ENCODE results near the gene GLS2. TPM values are rescaled to one million over a fixed set of nuclear protein-coding genes. Genes with fewer than 3 reads are reported as not detected.

GLS2 gene
- total and polyA plus RNA-seq, 9 of the 15 experiments (the other 6 are each of a cell fraction or from before 2014, with no cell fraction given): 0.11 TPM; not detected in 8

- TF ChIP-seq ZNF277 (CRISPR knock-in tag; IDR thresholded peaks at IDR 0.05; ENCODE audit: borderline replicate concordance): no peak
- no peak for TF ChIP-seq ZBTB49 (CRISPR knock-in tag; IDR thresholded peaks at IDR 0.05; ENCODE audit: borderline replicate concordance)
- no peak for TF ChIP-seq BHLHE40 (IDR thresholded peaks at IDR 0.05; ENCODE audit: low read length)
- TF ChIP-seq MBD1 (CRISPR knock-in tag; IDR thresholded peaks at IDR 0.05): no peak
- no peak for TF ChIP-seq NR1H2 (CRISPR knock-in tag; IDR thresholded peaks at IDR 0.05)
These were observed 1.3 kb downstream of the GLS2 start (continued) for GRCh38 chr12:56486694-56487093.

Measured in K562 (cell line).